Esophagus squamous epithelium (tissue), 5 donors: ENCODE results near the gene AADACL3. TPM values are rescaled to one million over a fixed set of nuclear protein-coding genes. Genes with fewer than 3 reads are reported as not detected.

ENCODE experiments used
- DNase-seq: peaks from one replicate; lab custom pipeline; 2025; lab: John Stamatoyannopoulos, UW
- H3K27ac ChIP-seq, 4 donors: fragments of 200-600 bp; sonication (generic); one replicate each; pipeline ENCODE4 v1.5.1; 2016 to 2019; ENCODE audit warnings: mild to moderate bottlenecking in 1 of 4
- H3K27me3 ChIP-seq, 4 donors: fragments of 200-600 bp; sonication (generic); 1 replicate in 3 of 4; 2 replicates in 1 of 4; pipeline versions ENCODE4 v1.5.1 to v1.6.0; 2017 to 2021; ENCODE audit warnings: antibody characterized with exemption in 1 of 4
- H3K36me3 ChIP-seq, 3 donors: fragments of 200-600 bp; sonication (generic); one replicate each; pipeline ENCODE4 v1.5.1; 2016 to 2019
- H3K4me1 ChIP-seq, 3 donors: fragments of 200-600 bp; sonication (generic); one replicate each; pipeline ENCODE4 v1.5.1; 2017 to 2019
- H3K4me3 ChIP-seq, 4 donors: fragments of 200-600 bp; sonication (generic); 1 replicate in 3 of 4; 2 replicates in 1 of 4; pipeline ENCODE4 v1.5.1; 2016 to 2019; ENCODE audit warnings: mild to moderate bottlenecking in 2 of 4, moderate library complexity in 1 of 4
- H3K9me3 ChIP-seq, 3 donors: fragments of 200-600 bp; sonication (generic); one replicate each; pipeline ENCODE4 v1.5.1; 2016 to 2019
- CTCF ChIP-seq, 6 experiments: fragments of 450-650 bp in 4 of 6; fragments of 200-600 bp in 2 of 6; sonication (generic) in 2 of 6; IDR thresholded peaks; one replicate each; pipeline ENCODE4 v1.5.1; 2016 to 2019; ENCODE audit warnings: antibody characterized with exemption in 6 of 6, mild to moderate bottlenecking in 4 of 6, moderate library complexity in 4 of 6
- POLR2A ChIP-seq, 4 donors: fragments of 450-650 bp; IDR thresholded peaks; one replicate each; pipeline ENCODE4 v1.6.1; 2017; ENCODE audit warnings: antibody characterized with exemption in 4 of 4, mild to moderate bottlenecking in 4 of 4, moderate library complexity in 3 of 4
- WGBS, 2 donors: methylation state at CpG; one replicate each; pipeline ENCODE4 v1.1.5; 2018; 5-methylcytosine and 5-hydroxymethylcytosine counted together
- intact Hi-C: fragments of 100-400 bp; cut with DNase I; formaldehyde crosslinking; loops from one replicate; pipeline ENCODE4 v1.15.0; 2022
- total RNA-seq, 4 donors: library from RNA; depleted of rRNA; stranded (reverse); fragments of >200 nt; gene quantifications; one replicate each; pipeline ENCODE4 v1.1.0, GENCODE V29; 2016
- donor health status: DM: yes; HTN: yes; CAD: no.

AADACL3 gene
- total RNA-seq, 4 donors from 2014 or later = not detected

GRCh38 chr1:12770620-12771019 is 54.7 kb downstream of the AADACL3 start:
- Histone ChIP-seq H3K36me3 (no peaks in the 10 kb centered on the region), H3K4me3 (no peak overlapping the region), H3K9me3 (no peaks in the 10 kb centered on the region), H3K4me1 (no peaks in the 10 kb centered on the region), H3K27me3 (peaks cover 0 to 40% (median 0%) of the 10 kb centered on the region in 4 donors), H3K27ac (no peak overlapping the region)
- DNase-seq = no peak
- TF ChIP-seq POLR2A (IDR thresholded peaks at IDR 0.05) (no peak), CTCF (IDR thresholded peaks at IDR 0.05) (no peak)
- WGBS, 2 donors = 87% methylated on average over 2 of the region's 2 CpGs; no CpG with 5 or more reads in 1 of the 2 donors
- intact Hi-C loops = no loop called here

DNA sequence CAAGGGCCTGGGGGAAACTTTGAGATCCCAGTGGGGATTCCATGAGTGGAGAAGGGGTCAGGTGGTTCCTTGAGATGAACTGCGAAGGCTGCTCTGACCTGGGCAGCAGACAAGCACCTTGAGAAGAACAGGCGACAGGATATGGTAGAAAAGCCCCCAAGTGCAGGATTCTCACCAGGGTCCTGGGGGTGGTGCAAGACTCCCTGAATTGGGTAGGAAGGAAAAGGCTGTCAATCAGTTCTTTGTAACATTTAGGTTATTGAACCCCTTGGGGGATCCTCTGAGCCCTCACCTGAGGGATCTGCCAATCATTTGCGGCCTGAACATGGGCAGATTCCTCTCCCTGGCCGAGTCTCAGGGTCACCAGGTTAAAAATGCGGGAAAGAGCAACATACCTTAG is 55.3 kb downstream of the AADACL3 start:
- peaks cover 0 to 43% (median 0%) of the 10 kb centered on the region in 4 donors for H3K27me3 ChIP-seq
- TF ChIP-seq POLR2A (IDR thresholded peaks at IDR 0.05) (no peak), CTCF (IDR thresholded peaks at IDR 0.05) (no peak)
- intact Hi-C loops = no loop called here
- 55 to 58% methylated on average over 4 to 5 of the region's 5 CpGs for WGBS, 2 donors
- H3K9me3 ChIP-seq = no peaks in the 10 kb centered on the region
- no peak overlapping the region for H3K27ac ChIP-seq
- no peak overlapping the region for H3K4me3 ChIP-seq
- no peaks in the 10 kb centered on the region for H3K36me3 ChIP-seq
- H3K4me1 ChIP-seq = no peaks in the 10 kb centered on the region
- no peak for DNase-seq

DNA sequence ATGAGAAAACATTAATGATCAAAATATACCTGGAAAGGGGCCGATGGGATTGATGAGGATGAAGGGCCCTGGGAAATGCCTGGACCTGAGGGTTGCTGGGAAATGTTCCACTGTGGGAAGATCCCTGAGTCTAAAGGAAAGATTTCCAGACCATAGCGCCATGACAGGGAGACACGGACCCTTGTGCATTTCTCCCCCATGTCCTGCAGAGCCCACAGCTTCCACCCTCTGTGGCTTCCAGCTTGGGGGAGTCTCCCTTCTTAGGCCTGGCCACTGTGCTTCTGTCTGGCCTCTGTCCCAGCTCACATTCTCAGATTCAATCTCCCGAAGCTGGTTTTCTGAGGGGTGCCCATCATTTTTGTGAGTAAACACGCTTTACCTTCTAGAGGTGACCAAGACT is 56.6 kb downstream of the AADACL3 start:
- H3K4me1 ChIP-seq = no peaks in the 10 kb centered on the region
- DNase-seq = no peak
- H3K4me3 ChIP-seq = no peak overlapping the region
- no peak overlapping the region for H3K27ac ChIP-seq
- no peaks in the 10 kb centered on the region for H3K36me3 ChIP-seq
- TF ChIP-seq CTCF (IDR thresholded peaks at IDR 0.05) = no peak
- no peak for TF ChIP-seq POLR2A (IDR thresholded peaks at IDR 0.05)
- intact Hi-C loops = no loop called here
- 81 to 86% methylated on average over 5 of the region's 5 CpGs for WGBS, 2 donors
- no peaks in the 10 kb centered on the region for H3K9me3 ChIP-seq
- peaks cover 0 to 53% (median 0%) of the 10 kb centered on the region in 4 donors for H3K27me3 ChIP-seq

DNA sequence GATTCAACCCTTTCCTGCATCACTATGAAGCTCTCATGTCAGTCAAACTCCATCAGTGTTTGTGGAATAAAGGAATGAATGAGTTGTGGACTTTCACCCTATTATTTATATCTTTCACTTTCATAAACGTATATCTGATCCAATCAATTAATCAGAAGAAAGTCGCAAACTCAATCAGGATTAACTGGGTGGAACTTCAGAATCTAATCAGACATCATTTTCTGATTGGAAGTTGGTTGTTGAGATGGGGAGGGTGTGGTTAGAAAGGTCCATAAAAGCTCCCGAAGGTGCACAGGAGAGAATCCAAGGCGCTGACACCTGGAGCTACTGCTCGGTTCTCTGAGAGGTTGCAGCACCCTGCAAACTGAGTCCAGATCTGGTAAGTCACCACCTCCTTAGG is 57.5 kb downstream of the AADACL3 start, which contains the start of gene PRAMEF12:
TSS of gene PRAMEF12 (plus strand) at position 301 of the 400 bp plus-strand sequence. CDS start 1,130 bp downstream, outside the sequence.
- 83 to 88% methylated on average over 5 of the region's 5 CpGs for WGBS, 2 donors
- no peak for TF ChIP-seq CTCF (IDR thresholded peaks at IDR 0.05)
- no peak for TF ChIP-seq POLR2A (IDR thresholded peaks at IDR 0.05)
- intact Hi-C loops = no loop called here
- peaks cover 0 to 54% (median 0%) of the 10 kb centered on the region in 4 donors for H3K27me3 ChIP-seq
- no peaks in the 10 kb centered on the region for H3K9me3 ChIP-seq
- no peaks in the 10 kb centered on the region for H3K36me3 ChIP-seq
- no peak within 1 kb of the TSS for H3K4me3 ChIP-seq
- DNase-seq = no peak
- H3K27ac ChIP-seq = no peak within 1 kb of the TSS
- no peaks in the 10 kb centered on the region for H3K4me1 ChIP-seq

GRCh38 chr1:12774801-12775345 is 59.0 kb downstream of the AADACL3 start:
- H3K4me3 ChIP-seq = no peak overlapping the region
- no peaks in the 10 kb centered on the region for H3K9me3 ChIP-seq
- DNase-seq = no peak
- TF ChIP-seq POLR2A (IDR thresholded peaks at IDR 0.05) = no peak
- no peak for TF ChIP-seq CTCF (IDR thresholded peaks at IDR 0.05)
- intact Hi-C loops = no loop called here
- H3K27ac ChIP-seq = no peak overlapping the region
- H3K36me3 ChIP-seq = no peaks in the 10 kb centered on the region
- H3K4me1 ChIP-seq = no peaks in the 10 kb centered on the region
- H3K27me3 ChIP-seq = peaks cover 0 to 45% (median 0%) of the 10 kb centered on the region in 4 donors
- WGBS, 2 donors = 80 to 90% methylated on average over 1 to 2 of the region's 5 CpGs
